GM21390 (cell line): ENCODE data around the gene SMCO2.
A peak's percentile ranks its signal among the peaks of the same experiment; 100 is the strongest.

ENCODE experiments used
- ATAC-seq: cut with Tn5 transposase; IDR thresholded peaks from one replicate; pipeline ENCODE4 v1.9.1; 2021; ENCODE audit not compliant: unreplicated experiment

Gene SMCO2

DNA sequence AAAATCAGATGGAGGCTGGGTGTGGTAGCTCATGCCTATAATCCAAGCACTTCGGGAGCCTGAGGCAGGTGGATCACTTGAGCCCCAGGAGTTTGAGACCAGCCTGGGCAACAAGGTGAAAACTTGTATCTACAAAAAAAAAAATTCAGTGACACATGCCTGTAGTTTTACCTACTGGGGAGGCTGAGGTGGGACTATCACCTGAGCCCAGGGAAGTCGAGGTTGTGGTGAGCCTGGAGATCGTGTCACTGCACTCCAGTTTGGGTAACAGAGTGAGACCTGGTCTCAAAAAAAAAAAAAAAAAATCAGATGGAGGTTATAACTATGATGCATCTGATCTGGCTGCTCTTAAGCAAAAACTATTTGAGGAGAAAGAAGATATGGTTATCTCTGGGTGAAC lies 50.9 kb downstream of the SMCO2 start:
- ATAC-seq: no peak

DNA sequence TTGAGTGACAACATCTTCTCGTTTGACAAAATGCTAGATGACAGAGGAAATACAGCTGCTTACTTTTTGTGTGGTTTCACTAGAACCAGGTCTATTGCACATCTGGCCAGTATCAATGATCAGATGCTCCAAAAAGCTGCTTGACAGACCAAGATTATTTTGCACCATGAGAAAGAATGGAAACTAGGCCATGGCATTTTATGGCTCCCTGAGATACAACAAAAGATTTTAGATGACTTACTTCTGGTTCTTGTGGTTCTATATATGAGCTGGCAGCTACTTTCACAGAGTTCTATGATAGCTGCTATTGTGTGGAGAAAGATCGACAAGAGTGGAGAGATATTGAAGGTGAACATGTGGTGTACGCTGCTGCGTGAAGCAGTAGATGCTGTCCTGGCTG lies 51.6 kb downstream of the SMCO2 start:
- no peak for ATAC-seq

DNA sequence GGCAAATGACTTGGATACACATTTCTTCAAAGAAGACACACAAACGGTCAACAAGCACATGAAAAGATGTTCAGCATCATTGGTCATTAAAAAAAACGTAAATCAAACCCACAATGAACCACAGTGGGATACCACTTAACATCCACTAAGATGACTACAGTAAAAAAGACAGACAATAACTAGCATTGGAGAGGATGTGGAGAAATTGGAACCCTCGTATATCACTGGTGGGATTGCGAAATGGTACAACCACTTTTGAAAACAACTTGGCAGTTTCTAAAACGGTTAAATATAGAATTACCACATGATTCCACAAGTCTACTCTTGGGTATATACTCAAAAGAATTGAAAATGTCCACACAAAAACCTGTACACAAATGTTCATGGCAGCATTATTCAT lies 52.2 kb downstream of the SMCO2 start:
- no peak for ATAC-seq

DNA sequence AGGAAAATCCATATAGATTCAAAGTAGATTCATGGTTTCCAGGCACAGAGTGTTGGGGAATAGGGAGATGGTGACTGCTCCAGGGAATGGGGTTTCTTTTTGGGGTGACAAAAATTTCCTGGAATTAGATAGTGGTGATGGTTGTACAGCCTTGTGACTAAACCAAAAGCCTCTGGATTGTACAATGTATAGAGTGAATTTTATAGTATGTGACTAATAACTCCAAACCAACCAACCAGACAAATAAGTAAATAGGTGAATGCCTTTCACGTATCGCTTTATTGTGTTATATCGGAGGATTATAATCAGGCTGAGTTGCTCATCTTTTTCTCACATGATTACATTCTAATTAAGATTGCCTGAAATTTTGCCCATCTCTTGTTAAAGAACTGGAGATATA lies 52.8 kb downstream of the SMCO2 start:
- no peak for ATAC-seq

DNA sequence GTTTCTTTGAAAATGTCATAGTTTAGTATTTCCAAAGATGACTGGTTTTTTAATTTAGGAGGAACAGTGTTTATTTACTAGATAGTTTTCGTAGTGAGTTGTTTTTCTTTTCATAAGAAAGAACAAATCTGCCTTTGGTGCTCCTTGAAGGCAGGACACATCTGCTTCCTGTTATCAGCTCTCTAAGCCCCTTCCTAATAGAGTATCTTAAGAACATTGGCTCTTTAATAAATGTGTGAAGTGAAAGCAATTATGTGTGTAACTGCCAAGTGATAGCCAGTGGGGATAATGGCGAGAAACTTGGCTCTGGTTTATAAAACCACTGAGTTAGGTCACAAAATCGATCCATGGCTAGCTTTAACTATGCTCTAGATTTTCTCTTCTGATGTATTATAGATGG lies 54.0 kb downstream of the SMCO2 start:
- no peak for ATAC-seq

DNA sequence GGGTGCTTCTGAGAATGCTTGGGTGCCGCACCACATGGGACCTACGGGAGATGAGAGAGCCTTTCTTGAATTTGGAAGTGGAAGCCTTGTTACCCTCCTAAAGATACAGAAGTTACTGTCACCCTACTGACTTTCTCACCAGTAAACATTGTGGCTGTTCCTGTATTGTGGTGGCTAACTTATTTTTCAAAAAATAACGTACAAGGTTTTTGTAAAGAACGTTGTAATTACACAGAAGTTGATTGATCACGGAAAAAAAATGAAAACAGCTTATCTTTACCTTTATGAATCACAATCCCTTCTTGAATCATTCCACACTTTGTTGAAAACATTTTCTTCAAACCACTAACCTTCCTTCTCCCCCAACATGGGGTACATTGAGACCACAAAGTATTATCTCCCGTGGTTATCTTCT lies 55.5 kb downstream of the SMCO2 start:
- ATAC-seq: no peak

DNA sequence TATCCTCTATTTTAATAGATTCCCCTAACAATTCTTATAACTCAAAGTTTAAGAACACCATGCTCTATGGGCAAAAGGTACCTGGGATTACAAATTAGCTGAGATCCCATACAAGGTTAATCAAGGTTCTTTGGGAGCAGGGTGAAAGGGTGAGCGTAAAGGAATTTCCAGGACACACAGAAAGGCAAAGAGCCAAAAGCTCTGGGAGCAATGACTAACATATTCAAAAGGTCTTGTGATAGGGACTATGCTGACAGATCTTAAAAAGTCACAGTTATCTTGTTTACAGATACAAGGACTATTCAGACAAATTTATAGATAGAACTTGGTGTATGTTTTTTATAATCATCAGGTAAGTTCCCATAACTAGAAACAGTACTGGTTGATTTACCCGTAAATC lies 58.0 kb downstream of the SMCO2 start:
- no peak for ATAC-seq

DNA sequence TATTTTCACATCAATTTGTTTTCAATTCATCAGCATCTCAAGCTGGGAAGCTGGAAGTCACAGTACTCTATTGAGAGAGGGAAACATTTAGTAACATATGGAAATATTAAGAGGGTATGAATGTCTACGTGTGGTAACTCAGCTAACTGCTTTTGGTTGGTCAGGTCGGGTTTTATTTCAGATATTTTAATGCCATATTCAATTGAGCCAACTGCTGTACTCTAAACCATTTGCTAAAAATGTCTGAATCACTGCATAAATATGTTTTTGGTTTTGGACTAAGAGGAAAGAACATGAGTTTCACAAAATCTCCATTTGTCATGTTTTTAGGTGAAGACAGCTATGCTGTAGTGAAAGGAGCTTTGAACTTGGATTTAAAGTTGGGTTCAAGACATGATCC lies 58.6 kb downstream of the SMCO2 start:
- ATAC-seq: no peak

DNA sequence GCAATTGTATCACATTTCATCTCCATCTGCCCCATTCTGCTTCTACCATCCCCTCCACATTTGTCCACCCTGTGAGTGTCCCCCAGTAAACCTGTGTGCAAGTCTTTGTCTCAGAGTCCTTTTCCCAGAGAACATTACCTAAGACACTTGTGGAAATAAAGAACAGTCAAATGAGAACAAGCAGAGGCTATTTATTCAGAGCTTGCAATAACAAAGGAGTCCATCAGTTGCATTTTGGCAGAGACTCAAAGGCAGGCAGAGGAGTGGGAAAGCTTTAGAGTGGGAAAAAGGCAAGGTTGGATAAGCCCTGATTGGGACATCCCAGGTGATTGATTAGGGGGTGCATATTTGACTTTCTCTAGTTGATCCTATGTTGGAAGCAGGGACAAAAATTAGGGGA lies 59.2 kb downstream of the SMCO2 start:
- ATAC-seq: no peak

DNA sequence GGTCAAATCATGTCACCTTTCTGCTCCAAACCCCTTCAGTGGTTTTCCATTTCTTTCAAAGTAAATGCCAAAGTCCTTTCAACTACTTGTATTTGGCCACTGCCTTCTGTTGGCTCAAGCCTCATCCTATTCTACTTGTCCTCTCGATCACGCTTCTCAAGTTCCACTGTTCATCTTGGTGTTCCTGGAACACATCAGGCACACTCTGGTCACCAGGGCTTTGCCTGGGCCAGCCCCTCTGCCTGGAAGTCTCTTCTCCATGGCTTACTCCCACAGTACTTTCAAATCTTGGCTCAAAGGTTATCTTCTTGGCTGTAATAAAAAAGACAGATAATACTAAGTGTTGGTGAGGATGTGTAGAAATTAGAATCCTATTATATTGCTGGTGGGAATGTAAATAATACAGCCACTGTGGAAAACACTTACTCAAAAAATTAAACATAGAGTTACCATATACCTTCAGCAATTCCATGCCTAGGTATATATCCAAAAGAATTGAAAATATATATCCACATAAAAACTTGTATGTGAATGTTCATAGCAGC lies 60.2 kb downstream of the SMCO2 start:
- ATAC-seq: no peak

DNA sequence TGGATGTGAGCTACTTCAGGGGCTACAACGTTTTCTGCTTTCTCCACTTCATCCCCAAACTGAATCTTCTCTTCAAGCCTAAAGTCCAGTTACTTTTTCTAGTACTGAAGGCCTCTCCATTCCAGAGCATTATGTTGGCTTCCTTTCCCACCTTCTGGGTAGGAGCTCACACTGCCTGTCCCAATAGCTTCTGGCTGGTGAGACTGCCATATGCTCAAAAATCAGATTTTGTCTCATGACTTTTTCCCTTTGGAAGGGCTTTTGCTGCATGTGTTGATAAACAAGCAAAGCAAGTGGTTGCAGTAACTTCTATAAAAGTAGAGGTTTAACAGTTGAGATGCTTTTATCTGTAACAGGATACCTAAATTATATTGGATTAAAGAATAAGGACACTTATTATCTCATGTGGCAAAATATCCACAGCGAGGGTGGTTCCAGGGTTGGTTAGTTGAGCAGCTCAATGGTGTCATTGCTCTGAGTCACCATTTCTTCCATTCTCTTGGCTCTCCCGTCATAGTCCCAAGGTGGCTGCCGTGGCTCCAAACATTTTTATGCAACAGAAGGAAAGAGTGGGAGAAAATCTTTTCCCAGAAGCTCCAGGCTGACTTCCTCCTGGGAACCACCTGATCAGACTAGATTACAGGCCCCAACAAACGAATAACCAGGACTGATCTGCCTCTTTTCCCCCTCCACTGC lies 62.3 kb downstream of the SMCO2 start:
- no peak for ATAC-seq

DNA sequence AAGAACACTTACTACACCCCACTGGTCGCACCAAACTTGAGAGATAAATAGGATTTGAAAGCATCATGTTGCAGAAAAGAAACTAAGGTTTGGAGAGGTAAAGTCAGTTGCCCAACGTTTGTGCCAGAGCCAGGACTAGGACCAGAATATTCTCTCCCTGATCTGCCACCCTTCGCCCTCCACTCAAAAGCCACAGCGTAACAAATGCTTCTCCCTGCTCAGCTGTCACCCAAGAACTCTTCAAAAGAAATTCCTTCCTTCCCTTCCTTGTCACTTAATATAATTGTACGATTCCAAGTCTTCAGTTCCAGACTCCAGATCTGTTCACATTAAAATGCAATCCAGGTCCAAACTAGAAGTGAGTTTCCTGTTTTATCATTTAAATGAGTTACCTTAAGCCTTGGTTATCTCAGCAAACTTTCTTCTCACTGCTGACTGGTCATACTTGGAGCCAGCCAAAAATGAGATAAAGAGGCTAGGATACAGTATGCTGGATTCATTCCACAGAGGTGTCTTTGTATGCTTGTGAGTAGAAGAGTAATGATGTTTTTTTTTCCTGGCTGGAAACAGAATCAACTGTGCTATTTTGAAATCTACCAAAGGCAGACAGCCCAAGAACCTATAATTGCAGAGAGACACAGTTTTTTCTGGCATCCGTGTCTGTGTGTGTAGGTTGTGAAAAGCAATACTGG lies 64.6 kb downstream of the SMCO2 start:
- ATAC-seq: no peak

DNA sequence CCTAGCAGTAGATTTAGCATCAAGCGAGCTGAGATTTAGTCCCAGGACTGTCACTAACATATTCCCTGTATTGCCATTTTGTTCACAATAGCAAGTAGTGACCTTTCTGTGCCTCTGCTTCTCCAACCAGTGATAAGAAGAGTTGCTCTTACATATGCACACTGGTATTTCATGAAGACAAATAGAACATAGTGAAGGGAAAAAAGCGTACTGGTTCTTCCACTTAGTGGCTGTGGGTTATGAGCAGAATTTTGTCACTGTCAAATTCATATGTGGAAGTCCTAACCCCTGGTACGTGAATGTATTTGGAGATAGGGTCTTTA lies 65.1 kb downstream of the SMCO2 start:
- ATAC-seq: no peak

DNA sequence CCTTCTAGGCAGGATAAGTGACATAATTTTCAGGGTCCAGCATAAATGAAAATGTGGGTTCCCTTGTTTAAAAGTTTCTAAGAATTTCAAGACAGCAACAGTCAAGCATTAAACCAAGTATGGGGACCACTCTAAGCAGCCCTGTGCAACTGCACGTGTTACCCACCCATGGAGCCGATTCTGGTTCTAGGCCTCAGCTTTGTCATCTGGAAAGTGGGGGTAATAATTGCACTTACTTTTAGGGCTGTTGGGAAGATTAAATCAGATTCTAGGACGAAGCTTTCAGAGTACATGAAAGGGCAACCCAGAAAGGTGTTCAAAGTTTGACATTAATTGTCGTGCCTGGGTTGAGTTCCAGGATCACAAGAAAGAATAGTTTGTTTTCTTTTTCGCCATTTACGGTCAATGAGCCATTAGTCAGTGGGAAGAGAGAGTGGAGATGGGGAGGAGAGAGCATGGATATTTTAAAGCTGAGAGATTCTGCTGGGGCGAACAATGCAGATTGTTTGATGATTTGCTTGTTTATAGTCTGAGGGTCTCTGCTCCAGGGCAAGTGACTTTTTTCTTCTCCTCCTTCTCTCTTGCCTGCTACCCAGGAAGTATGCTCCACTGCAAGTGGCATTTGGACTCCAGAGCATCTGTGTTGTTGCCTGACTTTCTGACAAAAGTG lies 66.8 kb downstream of the SMCO2 start:
- no peak for ATAC-seq

DNA sequence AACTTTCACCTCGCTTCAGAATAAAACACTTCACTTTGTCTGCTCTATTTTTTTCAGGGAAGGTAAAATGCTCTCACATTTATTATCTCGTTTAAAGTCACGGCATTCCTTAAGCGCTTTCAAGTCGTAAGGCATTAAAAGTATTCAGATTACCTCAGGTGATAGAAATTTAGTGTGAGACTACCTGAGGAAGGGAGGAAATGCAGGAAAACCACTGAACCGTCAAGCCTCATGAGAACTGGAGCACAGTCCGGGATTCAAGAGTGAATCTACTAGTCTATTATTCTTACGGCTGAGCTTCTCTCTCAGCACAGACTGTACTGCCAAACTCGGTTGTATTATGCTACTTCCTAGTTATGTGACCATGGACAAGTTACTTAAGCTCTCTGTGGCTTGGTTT lies 69.1 kb downstream of the SMCO2 start:
- no peak for ATAC-seq

DNA sequence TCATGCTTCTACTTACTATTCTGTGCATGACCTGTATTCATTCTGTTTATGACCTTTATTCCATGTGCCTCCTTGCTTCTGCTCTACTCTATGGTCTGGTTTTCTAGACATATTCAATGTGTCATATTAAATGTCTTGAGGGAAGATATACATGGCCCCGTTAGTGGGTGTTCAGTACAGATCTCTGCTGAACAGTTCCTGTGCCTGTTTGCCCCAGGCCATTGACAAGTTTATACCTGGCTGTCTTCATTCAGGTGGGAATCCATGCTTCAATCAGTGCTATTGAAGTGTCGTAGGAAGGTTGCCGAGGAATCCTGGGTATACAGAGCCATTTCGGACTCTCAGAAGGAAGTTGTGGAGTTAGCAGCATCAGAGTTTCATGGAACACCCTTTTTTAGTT lies 70.1 kb downstream of the SMCO2 start:
- no peak for ATAC-seq

DNA sequence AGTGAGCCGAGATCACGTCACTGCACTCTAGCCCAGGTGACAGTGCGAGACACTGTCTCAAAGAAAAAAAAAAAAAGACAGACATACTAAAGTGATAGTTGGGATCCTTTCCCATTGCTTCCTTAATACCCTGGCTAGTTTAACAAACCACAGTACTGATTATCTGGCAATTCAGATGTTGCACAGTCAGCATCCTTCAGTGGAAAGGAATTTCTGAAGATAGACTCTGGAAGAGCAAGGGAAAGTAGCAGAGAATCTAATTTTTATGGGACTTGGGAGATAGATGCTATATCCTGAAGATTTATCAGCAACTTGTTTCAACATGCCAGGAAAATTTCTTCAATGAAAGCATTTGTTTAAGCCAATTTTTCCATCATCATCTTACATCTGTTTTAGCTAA lies 71.0 kb downstream of the SMCO2 start:
- no peak for ATAC-seq

DNA sequence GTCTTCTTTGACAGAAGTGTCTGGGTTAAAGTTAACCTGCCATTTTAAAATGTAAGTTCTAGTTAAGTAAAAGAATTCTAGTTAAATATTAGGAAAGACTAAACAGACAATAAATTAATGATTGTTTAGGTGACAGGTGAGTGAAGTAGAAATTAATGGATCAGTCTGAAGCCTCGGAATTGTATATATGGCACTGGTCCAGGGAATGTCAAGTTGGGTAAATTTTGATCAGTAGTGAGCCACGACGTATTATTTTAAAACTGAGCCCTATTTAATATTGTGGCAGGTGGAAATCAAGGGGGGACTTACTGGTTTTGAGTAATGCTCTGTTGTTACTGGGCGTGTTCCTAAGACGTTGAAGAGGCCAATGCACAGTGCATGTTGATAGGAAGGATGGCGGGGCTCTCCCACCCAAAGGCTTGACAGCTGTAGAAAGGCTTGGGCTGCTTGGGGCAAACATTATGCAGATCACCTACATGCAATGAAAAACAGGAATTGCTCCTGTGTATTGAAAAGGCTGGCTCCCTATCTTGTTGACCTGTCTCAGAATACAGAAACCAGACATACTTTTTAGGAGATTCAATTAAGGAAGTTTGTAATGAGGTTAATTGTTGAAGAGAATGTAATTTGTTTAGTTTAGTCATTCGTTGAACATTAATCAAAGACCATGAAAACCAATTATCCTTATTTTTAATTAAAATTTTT lies 71.6 kb downstream of the SMCO2 start:
- no peak for ATAC-seq

DNA sequence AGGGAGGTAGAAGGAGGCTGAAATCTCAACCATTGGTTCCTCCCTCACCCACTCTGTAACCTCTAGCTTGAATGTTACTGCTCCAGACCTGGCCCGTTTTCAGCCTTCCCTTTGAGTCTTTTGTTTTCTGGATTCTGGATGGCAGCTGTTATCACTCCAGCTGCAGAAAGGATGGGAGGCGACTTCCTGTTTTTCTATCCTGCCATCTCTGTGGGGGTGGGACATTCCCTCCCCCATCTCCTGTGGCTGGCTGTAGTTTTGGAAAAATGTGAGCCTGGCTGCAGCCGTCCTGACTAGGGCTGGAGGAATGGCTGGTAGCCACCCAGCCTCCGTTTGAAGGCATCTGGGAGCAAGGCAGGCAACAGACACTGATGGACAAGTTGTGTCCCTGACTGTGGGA lies 74.5 kb downstream of the SMCO2 start:
- no peak for ATAC-seq

DNA sequence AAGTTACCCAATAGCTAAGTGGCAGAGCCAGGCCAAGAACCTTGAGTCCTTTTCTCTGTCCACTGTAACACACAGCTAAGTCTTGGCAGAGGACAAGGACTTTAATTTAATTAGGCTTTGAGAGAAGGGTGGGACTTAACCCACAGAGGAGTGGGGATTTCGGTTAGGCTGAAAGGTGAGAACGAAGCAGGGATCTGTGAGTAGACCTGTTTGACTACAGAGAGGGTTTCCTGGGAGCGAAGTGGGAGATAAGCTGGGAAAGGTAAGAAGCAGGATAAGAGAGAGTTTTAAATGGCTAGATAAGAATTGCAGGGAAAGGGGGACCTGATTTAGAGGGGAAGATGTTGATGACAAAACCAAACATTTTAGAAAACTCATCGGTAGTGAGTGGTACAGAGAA lies 75.4 kb downstream of the SMCO2 start:
- no peak for ATAC-seq

DNA sequence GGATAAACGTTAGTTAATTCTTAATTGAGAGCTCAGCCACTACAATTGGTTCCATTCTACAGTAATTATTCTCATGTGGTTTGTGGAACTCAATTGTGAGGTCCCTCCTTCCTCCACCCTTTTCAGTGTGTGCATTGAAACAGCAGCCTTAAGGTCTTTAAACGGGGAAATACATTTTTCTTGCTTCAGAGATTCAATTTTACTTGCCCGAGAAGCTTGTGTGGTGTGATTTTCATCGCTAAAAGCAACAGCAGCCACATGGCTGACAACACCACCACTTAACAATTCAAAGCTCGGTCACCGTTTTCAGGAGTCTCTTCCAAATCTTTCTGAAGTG lies 76.7 kb downstream of the SMCO2 start:
- peak; percentile 2 for ATAC-seq
